ENCODE results near the gene LMNA. TPM values are rescaled to one million over a fixed set of nuclear protein-coding genes. Genes with fewer than 3 reads are reported as not detected.
A peak's percentile ranks its signal among the peaks of the same experiment; 100 is the strongest.

The LMNA gene
- total RNA-seq, 1 experiment from 2014 or later = 2,065 TPM

- DNase-seq (ENCODE audit: low spot score) = no peak
Observed at GRCh38 chr1:156081917-156082308, 32.6 kb upstream of the LMNA start.

GRCh38 chr1:156082309-156083091, 32.0 kb upstream of the LMNA start, which contains the start of gene MEX3A:
Gene MEX3A, minus strand, starts transcription at chr1:156082465. Its CDS starts 467 bp downstream, at chr1:156081998.
- peak; percentile 85 for DNase-seq (ENCODE audit: low spot score)

- no peak for DNase-seq (ENCODE audit: low spot score)
Observed at GRCh38 chr1:156083800-156084790, 30.4 kb upstream of the LMNA start.

- DNase-seq (ENCODE audit: low spot score) = peak; percentile 76
Observed at GRCh38 chr1:156086256-156086662, 28.3 kb upstream of the LMNA start.

GRCh38 chr1:156089704-156090103, 24.8 kb upstream of the LMNA start:
- DNase-seq (ENCODE audit: low spot score) = no peak

- no peak for DNase-seq (ENCODE audit: low spot score)
Observed at GRCh38 chr1:156090138-156090839, 24.2 kb upstream of the LMNA start.

GRCh38 chr1:156090840-156091188, 23.7 kb upstream of the LMNA start:
- DNase-seq (ENCODE audit: low spot score) = peak; percentile 92

GRCh38 chr1:156091610-156092009, 22.9 kb upstream of the LMNA start:
- no peak for DNase-seq (ENCODE audit: low spot score)

GRCh38 chr1:156095906-156096508, 18.5 kb upstream of the LMNA start:
- no peak for DNase-seq (ENCODE audit: low spot score)

- DNase-seq (ENCODE audit: low spot score) = peak; percentile 92
Observed at GRCh38 chr1:156096640-156097391, 17.7 kb upstream of the LMNA start.

GRCh38 chr1:156097499-156098178, 16.9 kb upstream of the LMNA start:
- no peak for DNase-seq (ENCODE audit: low spot score)

GRCh38 chr1:156098784-156099183, 15.7 kb upstream of the LMNA start:
- DNase-seq (ENCODE audit: low spot score) = no peak

- no peak for DNase-seq (ENCODE audit: low spot score)
Observed at GRCh38 chr1:156099282-156099681, 15.2 kb upstream of the LMNA start.

GRCh38 chr1:156100205-156100995, 14.1 kb upstream of the LMNA start:
- no peak for DNase-seq (ENCODE audit: low spot score)

- DNase-seq (ENCODE audit: low spot score) = no peak
Observed at GRCh38 chr1:156101880-156102279, 12.6 kb upstream of the LMNA start.

GRCh38 chr1:156102633-156103511, 11.6 kb upstream of the LMNA start:
- DNase-seq (ENCODE audit: low spot score) = peak; percentile 81

- peak; percentile 85 for DNase-seq (ENCODE audit: low spot score)
Observed at GRCh38 chr1:156103521-156103947, 11.0 kb upstream of the LMNA start.
